Activated CD8-positive, alpha-beta memory T cell treated with anti-CD3 and anti-CD28 coated beads for 1 hour (primary cell): ENCODE results near the gene SH3YL1.

Source experiments
- DNase-seq, 2 donors: peaks; one replicate each; pipeline ENCODE4 v3.0.0-alpha.2; 2020; ENCODE audit warnings: low read depth in 1 of 2; ENCODE audit errors: extremely low read depth in 1 of 2

SH3YL1 gene, protein sequence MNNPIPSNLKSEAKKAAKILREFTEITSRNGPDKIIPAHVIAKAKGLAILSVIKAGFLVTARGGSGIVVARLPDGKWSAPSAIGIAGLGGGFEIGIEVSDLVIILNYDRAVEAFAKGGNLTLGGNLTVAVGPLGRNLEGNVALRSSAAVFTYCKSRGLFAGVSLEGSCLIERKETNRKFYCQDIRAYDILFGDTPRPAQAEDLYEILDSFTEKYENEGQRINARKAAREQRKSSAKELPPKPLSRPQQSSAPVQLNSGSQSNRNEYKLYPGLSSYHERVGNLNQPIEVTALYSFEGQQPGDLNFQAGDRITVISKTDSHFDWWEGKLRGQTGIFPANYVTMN

DNA sequence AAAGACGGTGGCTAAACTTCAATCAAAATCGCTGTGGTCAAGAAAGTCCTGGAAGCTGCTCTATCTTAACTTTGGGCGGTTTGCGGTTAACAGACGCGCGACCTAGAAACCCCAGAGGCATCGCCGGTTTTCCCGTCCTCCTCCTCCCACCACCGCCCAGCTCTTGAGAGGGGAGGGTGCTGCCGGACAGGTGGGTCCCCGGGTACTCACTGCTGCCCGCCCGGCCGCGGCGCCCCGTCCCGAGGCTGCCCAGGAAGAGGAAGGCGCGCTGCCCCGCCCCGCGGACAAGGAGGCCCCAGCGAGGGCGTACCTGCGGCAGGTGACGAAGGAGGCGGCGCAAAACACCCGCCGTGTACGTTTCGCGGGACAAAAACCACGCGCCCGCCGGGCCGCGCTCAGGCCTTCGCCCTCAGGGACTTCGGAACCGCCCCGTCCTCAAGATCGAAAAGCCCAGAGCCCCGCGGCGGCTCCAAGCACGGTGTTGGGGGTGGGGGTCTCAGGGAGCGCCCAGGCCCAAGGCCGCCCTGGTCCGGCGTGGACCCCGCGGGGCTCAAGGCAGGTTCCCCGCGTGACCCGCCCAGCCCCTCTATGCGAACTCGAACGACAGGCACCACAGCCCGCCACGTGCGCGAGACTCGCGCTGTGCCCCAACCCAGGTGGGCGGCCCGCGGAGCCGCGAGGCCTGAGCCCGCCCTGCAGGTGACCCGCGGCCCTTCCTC, at the start of gene SH3YL1:
TSS of gene SH3YL1 (minus strand) at position 259 of the 719 bp plus-strand sequence. CDS start at position 211, 48 bp downstream.
- DNase-seq = peak; percentile 23 to 38

GRCh38 chr2:310994-311393, 47.2 kb upstream of the SH3YL1 start:
- DNase-seq = no peak

- no peak for DNase-seq
Measured at GRCh38 chr2:309954-310510, 46.2 kb upstream of the SH3YL1 start.

GRCh38 chr2:309148-309953, 45.5 kb upstream of the SH3YL1 start:
- DNase-seq = no peak

GRCh38 chr2:305366-305765, 41.5 kb upstream of the SH3YL1 start:
- DNase-seq = no peak

DNA sequence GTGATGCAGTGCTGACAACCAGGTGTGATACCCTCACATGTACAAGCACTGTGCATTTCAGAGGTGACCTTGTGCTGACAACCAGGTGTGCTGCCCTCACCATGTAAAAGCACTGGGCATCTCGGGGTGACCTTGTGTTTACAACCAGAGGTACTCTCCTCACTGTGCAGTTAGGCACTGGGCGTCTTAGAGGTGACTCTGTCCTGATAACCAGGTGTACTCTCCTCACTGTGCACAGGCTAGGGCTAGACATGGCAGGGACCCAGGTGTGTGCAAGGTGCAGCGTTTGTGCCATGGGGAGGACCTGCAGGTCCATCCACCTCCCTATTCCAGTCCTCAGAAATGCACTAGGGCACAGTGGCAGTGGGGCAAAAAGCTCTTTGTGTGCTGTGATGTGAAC, 32.5 kb upstream of the SH3YL1 start:
- no peak for DNase-seq

- DNase-seq = no peak
Measured at GRCh38 chr2:295090-295489, 31.3 kb upstream of the SH3YL1 start.

DNA sequence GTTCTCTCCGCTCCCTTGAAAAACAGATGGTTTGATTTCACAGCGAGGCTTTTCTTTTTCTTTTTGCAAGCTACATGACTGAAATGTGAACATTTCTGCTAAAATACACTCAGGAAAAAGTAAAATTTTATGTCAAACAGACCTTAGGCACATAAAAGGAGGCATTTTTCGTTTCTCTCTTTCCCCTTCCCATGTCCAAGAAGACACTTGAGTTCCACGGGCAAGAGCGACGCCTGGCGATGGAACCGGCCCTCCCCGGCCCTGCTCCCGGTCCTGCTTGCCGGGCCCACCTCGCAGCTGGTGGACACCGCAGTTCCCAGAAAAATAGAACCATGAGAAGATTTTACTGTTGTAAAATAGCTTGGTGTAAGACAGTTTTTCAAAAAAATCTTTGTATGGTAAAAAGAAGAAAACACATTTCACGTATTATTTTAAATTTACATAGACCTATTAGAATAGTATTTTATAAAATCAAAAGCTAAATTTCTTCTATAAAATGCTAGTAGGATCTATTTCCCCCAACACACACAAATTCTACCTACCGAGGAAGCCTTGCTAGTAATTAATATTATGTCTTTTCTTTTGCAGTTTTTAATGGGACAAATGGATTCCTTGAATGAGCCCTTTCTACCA, 26.4 kb upstream of the SH3YL1 start:
- DNase-seq = peak; percentile 17 to 25

GRCh38 chr2:289362-290089, 25.7 kb upstream of the SH3YL1 start:
- no peak for DNase-seq

- DNase-seq = no peak
Measured at GRCh38 chr2:288758-289361, 25.0 kb upstream of the SH3YL1 start.

- DNase-seq = no peak
Measured at GRCh38 chr2:287911-288757, 24.3 kb upstream of the SH3YL1 start, which contains the start of gene ALKAL2. Gene ALKAL2 (minus strand): TSS chr2:288091. CDS start chr2:287835, 256 bp downstream.

DNA sequence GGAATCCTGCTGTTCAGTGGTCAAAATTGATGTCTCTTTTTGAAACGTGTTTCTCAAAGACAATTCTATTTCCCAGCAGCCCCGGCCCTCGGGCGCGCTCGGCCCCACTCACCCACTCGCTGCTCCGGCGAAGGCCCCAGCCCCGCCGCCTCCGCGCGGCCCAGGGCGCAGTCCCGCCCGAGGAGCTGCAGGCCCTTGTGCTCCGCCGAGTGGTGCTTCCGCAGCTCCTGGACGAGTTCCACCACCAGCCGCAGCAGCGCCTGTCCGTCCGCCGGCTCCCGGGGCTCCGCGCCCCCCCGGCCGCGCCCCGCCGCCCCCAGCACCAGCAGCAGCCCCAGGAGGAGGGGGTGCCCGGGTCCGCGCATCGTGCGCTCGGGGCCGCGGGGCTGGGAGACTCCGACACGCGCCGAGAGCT, 23.6 kb upstream of the SH3YL1 start:
- no peak for DNase-seq

DNA sequence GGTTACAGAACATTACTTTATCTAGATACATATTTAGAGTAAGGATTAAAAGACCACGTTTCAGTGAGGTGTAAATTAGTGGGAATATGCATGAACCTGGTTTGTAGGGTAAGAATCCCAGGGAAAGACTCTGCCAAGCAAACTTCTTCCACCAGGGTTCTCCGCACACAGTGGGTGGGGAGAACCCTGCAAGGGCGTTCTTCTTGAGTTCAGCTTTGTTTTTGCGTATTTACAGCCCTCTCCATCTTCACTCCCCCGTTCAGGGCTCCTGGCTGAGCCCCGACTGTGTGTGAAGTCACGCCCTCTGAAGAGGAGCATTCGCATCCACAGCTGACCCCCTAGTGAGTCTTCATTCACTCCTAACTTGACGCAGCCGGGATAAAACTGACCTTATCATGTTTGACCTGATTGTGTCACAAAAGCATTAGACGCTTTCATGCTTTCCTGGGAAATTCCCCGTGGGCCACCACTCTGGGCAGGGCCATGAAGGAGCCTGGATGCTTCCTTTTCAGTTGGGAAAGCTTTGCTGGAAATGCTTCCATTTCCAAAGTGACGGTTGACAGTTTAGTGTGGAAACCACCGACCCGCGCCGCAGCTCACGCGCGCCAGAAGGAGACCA, 23.1 kb upstream of the SH3YL1 start:
- no peak for DNase-seq

DNA sequence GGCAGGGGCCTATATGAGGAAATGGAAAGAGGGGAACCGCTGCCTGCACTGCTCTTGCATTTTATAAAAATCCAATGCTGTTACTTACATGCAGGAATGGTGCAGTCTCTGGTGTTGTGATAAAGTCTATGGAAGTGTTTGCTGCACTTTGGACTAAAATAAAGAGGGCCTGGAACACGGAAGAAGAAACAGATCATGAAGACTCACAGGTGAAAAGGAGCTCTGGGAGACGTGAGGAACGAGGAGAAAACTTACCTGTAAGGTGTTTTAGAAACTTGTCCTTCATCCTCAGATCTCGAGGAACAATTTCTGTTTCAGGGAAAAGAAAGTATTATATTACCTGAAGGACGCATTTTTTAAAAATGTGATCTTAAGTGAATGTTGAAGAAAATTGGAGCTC, 22.2 kb upstream of the SH3YL1 start:
- no peak for DNase-seq

GRCh38 chr2:285531-285930, 21.7 kb upstream of the SH3YL1 start:
- no peak for DNase-seq

GRCh38 chr2:284896-285492, 21.2 kb upstream of the SH3YL1 start:
- no peak for DNase-seq

- DNase-seq = no peak
Measured at GRCh38 chr2:283996-284794, 20.4 kb upstream of the SH3YL1 start.
